Colonic mucosa (tissue), 4 donors: ENCODE results near the gene SYT2. TPM values are rescaled to one million over a fixed set of nuclear protein-coding genes. Genes with fewer than 3 reads are reported as not detected.
A peak's percentile ranks its signal among the peaks of the same experiment; 100 is the strongest.

Source experiments
- DNase-seq: peaks from one replicate; pipeline ENCODE4 v3.0.0-alpha.2; 2020
- H3K27ac ChIP-seq: fragments of 200-600 bp; one replicate; pipeline ENCODE4 v1.8.0; 2021
- H3K27me3 ChIP-seq: fragments of 200-600 bp; one replicate; pipeline ENCODE4 v1.8.0; 2021
- H3K36me3 ChIP-seq: fragments of 200-600 bp; one replicate; pipeline ENCODE4 v1.8.0; 2021
- H3K4me1 ChIP-seq: fragments of 200-600 bp; one replicate; pipeline ENCODE4 v1.8.0; 2021; ENCODE audit warnings: mild to moderate bottlenecking
- H3K4me3 ChIP-seq: fragments of 200-600 bp; one replicate; pipeline ENCODE4 v1.8.0; 2021
- H3K9ac ChIP-seq, 2 donors: one replicate each; pipeline ENCODE4 v1.7.0; 2013; ENCODE audit warnings: control low read depth in 2 of 2, low read depth in 2 of 2, low read length in 2 of 2
- H3K9me3 ChIP-seq: fragments of 200-600 bp; one replicate; pipeline ENCODE4 v1.8.0; 2021
- intact Hi-C: fragments of 100-400 bp; cut with DNase I; formaldehyde crosslinking; loops from one replicate; pipeline ENCODE4 v1.14.1; 2022
- total RNA-seq, 2 donors: library from RNA; stranded (reverse); fragmentation: NEBNext Ultra II Directional in 1 of 2; extraction: Animal tissue kit (Norgen Biotek cat#: 25700) in 1 of 2; gene quantifications; one replicate each; pipeline ENCODE4 v1.2.1, GENCODE V29; 2021
- TF ChIP-seq, protein P1 (sequence below): fragments of 200-600 bp; IDR thresholded peaks from one replicate; pipeline ENCODE4 v1.8.0; 2022; ENCODE audit warnings: antibody characterized with exemption, mild to moderate bottlenecking
- donor health status: healthy.
- donor health status: DM: no; HTN: no; CAD: no.
- donor health status: DM: no; HTN: no; CAD: no.

Gene SYT2
- total RNA-seq, 2 donors from 2014 or later, result 0.15 to 0.19 TPM

DNA sequence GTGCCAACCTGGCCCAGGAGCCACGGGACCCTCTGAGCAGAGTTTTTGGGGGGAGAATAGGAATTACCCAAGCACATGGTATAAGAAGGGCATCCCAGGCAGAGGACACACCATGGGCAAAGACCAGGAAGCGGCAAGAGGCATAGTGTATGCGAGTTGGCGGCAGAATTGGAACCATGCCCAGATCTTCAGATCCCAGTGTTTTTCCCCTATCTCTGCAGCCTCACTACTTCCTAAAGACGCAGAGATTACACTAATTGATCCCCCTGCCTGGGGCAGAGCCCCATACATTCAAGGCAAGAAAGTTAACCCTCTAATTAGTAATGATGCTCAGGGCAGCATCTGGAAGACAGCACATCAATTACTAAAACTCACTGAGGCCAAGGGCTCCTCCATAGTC is 48.2 kb downstream of the SYT2 start:
- no peak overlapping the region for H3K4me3 ChIP-seq
- H3K9me3 ChIP-seq, result no peaks in the 10 kb centered on the region
- DNase-seq, result no peak
- no peaks in the 10 kb centered on the region for H3K27me3 ChIP-seq
- H3K36me3 ChIP-seq, result no peaks in the 10 kb centered on the region
- TF ChIP-seq, protein P1, sequence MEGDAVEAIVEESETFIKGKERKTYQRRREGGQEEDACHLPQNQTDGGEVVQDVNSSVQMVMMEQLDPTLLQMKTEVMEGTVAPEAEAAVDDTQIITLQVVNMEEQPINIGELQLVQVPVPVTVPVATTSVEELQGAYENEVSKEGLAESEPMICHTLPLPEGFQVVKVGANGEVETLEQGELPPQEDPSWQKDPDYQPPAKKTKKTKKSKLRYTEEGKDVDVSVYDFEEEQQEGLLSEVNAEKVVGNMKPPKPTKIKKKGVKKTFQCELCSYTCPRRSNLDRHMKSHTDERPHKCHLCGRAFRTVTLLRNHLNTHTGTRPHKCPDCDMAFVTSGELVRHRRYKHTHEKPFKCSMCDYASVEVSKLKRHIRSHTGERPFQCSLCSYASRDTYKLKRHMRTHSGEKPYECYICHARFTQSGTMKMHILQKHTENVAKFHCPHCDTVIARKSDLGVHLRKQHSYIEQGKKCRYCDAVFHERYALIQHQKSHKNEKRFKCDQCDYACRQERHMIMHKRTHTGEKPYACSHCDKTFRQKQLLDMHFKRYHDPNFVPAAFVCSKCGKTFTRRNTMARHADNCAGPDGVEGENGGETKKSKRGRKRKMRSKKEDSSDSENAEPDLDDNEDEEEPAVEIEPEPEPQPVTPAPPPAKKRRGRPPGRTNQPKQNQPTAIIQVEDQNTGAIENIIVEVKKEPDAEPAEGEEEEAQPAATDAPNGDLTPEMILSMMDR, result no peak
- no peak overlapping the region for H3K27ac ChIP-seq
- no peaks in the 10 kb centered on the region for H3K4me1 ChIP-seq
- intact Hi-C loops, result no loop called here
- no peak overlapping the region for H3K9ac ChIP-seq

DNA sequence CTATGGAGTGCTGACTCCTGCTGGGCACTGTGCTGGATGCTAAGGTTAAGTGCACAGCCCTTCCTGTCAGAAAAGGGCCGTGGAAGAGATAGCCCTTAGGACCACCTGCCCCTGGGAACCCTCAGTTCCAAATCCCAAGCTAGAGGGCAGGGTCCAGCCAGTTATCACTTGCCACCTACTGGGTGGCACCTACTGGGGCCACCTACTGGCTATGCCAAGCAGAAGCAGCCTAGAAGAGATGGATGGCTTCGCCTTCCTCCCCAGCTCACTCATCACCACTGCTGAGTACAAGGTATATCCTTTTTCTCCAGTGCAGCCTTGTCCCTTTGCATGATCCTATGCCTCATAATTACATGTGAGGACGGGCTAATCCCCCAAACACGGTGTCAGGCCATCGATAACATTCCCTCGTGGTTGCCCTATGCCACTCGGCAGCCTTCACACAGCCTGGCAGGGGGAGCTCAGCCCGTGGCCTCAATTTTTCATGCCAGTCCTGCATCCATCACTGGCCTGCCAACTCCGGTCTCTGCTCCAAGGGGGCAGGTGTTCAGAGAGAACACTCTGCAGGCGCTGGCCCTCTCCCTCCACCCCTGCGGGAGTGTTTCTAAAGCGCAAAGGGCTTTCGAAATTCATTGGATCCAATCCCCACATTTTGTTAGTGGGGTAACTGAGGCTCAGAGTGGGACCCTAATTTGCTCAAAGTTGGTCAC is 49.0 kb downstream of the SYT2 start:
- H3K27me3 ChIP-seq, result no peaks in the 10 kb centered on the region
- DNase-seq, result no peak
- no peaks in the 10 kb centered on the region for H3K9me3 ChIP-seq
- no peaks in the 10 kb centered on the region for H3K4me1 ChIP-seq
- no peak overlapping the region for H3K4me3 ChIP-seq
- H3K36me3 ChIP-seq, result no peaks in the 10 kb centered on the region
- intact Hi-C loops, result no loop called here
- no peak overlapping the region for H3K27ac ChIP-seq
- H3K9ac ChIP-seq, result no peak overlapping the region
- TF ChIP-seq, protein P1, result peak; percentile 20

DNA sequence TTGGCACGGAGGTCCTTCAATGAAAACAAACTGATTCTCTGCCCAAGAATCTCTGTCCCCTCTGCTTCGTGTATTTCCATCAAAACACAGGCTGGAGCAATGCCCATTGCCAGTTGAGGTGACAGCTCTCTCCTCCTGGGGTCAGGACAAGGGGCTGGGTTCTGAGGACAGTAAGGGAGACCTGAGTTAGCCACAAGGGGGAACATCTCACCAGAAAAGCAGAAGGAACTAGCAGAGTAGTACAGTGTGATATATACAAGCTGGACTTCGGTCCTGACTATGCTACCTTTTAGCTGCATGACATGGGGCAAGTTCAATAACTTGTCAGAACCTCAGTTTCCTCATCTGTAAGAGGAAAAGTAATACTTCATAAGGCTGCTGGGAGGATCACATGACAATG is 50.3 kb downstream of the SYT2 start:
- Histone ChIP-seq H3K27me3 (no peaks in the 10 kb centered on the region), H3K4me3 (no peak overlapping the region), H3K9me3 (no peaks in the 10 kb centered on the region), H3K36me3 (no peaks in the 10 kb centered on the region), H3K27ac (no peak overlapping the region), H3K9ac (no peak overlapping the region), H3K4me1 (no peaks in the 10 kb centered on the region)
- TF ChIP-seq, protein P1, result no peak
- DNase-seq, result no peak
- intact Hi-C loops, result no loop called here

DNA sequence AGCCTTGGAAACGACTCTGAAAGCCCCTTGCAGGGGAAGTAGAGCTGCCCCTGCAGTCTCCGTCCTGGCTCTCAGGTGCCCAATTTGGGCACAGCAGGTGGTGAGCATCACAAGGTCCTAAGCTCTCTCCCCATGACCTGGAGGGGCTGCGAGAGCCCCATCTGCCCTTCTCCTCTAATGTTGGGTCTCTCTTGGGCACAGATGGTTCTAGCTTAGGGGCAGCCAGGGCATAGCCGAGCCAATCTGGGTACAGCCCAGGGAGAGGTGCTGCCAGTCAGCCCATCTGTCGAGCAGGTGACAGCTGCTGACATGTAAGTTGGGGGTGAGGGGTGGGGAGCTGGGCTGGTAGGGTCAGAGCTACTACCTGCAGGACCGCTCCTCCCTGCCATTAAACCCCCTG is 50.7 kb downstream of the SYT2 start:
- TF ChIP-seq, protein P1, result no peak
- intact Hi-C loops, result no loop called here

DNA sequence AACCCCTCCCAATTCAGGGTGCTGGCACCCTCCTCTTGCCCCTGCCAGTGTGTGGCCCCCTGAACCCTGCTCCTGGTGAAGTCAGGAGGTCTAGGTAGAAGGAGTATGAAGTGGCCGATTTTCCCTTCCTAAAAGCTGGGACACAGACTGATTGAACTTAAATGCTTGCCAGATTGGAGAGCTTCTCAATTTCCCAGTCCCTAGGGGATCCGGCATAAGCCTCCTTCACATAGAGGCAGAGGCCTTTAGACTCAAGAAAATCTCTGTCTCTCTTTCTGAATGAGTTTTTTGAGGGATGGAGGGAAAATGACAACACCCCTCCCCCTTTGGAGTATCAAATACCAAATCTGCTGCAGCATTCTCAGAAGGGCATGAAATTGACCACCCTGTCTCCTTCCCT is 51.5 kb downstream of the SYT2 start:
- no peak for DNase-seq

More for the DNA sequence above, 50.7 kb downstream of the SYT2 start:
- no peaks in the 10 kb centered on the region for H3K9me3 ChIP-seq
- no peak for DNase-seq
- no peaks in the 10 kb centered on the region for H3K27me3 ChIP-seq
- H3K36me3 ChIP-seq, result no peaks in the 10 kb centered on the region
- no peak overlapping the region for H3K27ac ChIP-seq
- H3K4me3 ChIP-seq, result no peak overlapping the region
- no peaks in the 10 kb centered on the region for H3K4me1 ChIP-seq
- no peak overlapping the region for H3K9ac ChIP-seq

More for the DNA sequence above, 51.5 kb downstream of the SYT2 start:
- Histone ChIP-seq H3K9ac (no peak overlapping the region), H3K36me3 (no peaks in the 10 kb centered on the region), H3K27ac (no peak overlapping the region), H3K4me3 (no peak overlapping the region), H3K9me3 (no peaks in the 10 kb centered on the region), H3K4me1 (no peaks in the 10 kb centered on the region), H3K27me3 (no peaks in the 10 kb centered on the region)
- intact Hi-C loops, result no loop called here
- TF ChIP-seq, protein P1, result no peak
